HG02870 (cell line): ENCODE measurements around the gene FNBP1L.

ENCODE experiments used
- ATAC-seq: cut with Tn5 transposase; IDR thresholded peaks from one replicate; pipeline ENCODE4 v1.9.1; 2021; ENCODE audit warnings: mild to moderate bottlenecking, moderate library complexity; ENCODE audit not compliant: unreplicated experiment

The FNBP1L gene

DNA sequence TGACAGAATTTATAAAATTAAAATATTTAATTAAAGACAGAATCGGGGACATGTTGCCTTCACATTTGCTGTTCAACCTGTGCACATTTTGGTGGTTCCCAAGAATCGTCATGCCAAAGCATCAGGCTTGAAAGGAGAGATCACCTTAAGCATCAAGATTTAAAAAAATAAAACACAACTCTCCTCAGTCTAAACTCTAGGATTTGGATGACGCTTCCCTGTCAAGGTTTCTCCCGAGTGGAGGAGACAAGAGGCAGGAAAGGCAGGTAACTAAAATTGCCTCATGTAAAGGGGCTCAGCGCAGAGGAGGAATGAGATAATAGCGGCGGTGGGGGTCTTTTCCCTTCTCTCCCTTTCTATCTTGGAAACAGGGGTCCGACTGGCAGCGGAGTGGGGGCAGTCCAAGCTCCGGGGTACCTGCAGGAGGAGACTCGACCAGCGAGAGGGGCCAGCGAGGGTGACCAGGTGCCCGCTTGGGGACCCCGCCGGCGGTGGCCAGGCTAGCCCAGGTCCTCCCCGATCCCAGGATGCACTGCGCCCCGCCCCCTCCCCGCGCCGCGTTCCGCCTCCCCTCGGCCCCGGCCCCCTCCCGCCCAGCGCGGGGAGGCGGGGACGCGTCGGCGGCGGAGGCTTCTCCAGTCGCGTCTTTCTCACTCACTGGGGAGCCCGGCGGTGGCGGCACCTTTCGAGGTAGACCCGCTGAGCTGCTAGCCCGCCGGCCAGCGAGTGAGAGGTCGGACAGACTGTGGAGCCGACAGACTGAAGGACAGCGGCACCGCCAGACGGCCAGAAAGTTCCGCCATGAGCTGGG lies at the start of gene FNBP1L:
Gene FNBP1L (plus strand): TSS at position 638 of the 811 bp plus-strand sequence. CDS start 164 bp downstream, at position 802.
- ATAC-seq = no peak

DNA sequence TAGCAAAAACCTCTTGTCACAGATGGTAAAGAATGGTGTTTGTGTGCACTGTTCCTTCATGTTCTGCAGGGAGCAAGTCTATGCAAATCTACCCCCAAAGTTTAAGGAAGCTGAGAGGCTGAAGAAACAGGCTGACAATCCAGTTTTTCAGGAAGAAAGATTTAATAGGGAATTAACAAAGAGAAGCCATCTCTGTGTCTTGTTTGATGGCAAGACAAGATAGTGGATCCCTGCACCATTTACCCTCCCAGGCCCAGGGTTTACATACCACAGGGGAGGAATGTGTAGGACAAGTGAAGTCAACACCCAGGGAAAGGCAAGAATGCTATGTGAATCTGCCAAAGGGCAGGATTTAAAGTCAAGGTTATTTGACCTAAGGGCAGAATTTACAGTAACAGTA lies 48.1 kb upstream of the FNBP1L start:
- no peak for ATAC-seq

DNA sequence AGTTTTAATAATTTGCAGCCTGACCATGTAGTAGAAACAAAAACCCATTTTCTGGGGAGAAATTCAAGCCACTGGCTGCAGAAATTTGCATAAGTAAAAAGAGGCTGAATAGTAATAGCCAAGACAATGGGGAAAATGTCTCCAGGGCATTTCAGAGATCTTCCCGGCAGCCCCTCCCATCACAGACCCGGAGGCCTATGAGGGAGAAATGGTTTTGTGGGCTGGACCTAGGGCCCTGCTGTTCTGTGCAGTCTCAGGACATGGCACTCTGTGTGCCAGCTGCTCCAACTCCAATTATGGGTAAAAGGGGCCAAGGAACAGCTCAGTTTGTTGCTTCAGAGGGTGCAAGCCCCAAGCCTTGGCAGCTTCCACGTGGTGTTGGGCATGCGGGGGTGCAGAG lies 39.7 kb upstream of the FNBP1L start:
- no peak for ATAC-seq

DNA sequence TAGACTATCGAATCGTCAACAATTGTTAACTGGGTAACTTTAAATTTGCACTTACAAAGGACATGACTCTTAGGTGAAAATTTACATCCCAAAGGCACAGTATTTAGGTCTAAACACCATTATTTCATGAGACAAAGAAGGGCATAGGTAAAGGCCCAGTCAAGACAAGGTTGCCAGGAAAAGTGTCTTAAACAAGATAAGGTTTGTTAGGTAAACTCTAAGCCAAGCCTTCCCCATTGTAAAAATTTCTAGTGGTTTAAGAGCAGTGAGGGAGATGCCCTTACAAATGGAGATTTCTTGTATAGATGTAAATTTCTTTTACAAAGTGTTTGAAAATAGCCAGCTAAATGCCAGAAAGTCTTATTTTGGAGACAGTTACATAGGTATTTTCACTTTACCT lies 36.9 kb upstream of the FNBP1L start:
- no peak for ATAC-seq

DNA sequence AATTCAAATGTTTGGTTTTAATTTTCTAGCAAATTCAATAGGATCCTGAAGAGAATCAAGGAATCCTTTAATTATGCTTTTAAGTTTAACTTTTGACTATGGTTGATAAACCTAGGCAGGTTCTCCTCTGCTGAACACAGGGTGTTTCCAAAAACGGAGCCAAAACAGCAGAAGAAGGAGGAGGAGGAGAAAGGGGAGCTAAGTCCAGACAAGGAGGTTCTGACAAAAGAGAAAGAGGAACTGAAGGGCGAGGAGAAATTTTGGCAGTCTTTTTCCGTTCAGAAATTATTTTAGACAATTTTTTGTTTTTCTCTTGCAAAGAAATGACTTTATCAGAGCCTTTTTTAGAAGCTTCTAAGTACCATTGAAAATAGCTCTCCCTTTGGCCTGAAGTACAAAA lies 33.2 kb upstream of the FNBP1L start:
- no peak for ATAC-seq

DNA sequence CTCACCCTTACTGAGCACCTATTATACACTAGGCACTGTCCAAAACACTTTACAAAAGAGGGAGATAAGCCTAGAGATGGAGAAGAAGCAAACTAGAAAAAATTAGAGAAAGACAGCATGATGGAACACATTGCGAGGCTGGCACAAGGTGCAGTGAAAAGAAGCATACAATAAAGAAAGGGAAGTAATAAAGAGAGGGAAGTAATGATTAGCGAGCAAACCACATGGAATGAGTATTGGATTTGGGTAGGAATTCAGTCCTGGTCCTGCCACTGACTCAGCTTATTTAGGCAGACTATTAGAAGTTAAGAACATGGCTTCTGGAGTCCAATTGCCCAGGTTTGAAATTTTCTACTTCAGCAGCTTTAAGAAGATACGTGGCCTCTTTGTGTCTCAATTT lies 32.6 kb upstream of the FNBP1L start:
- no peak for ATAC-seq

DNA sequence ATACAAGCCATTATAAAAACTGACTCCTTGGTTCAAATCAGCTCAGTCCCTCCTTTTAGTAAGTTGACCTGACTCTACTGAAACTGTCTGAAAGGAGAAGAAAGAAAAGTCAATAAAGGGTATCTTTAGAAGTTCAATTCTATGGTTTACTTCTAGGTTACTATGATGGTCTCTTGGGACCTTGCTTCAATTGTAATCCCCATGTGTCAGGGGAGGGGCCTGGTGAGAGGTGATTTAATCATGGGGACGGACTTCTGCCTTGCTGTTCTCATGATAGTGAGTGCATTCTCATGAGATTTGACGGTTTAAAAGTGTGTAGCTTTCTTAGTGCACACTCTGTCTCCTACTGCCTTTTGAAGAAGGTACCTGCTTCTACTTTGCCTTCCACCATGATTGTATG lies 31.7 kb upstream of the FNBP1L start:
- no peak for ATAC-seq

DNA sequence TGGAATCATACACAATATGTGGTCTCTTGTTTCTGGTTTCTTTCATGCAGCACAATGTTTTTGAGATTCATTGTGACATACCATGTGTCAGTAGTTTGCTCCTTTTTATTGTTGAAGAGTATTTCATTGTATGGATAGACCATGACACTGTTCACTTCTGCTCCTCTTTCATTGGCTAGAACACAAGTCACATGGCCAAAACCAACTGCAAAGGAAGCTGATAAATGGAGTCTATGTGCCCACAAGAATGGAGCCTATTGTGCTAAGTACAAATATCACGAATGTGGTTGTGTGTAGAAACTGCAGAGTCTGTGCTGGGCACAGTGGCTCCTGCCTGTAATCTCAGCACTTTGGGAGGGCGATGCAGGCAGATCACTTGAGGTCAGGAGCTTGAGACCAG lies 28.6 kb upstream of the FNBP1L start:
- no peak for ATAC-seq

DNA sequence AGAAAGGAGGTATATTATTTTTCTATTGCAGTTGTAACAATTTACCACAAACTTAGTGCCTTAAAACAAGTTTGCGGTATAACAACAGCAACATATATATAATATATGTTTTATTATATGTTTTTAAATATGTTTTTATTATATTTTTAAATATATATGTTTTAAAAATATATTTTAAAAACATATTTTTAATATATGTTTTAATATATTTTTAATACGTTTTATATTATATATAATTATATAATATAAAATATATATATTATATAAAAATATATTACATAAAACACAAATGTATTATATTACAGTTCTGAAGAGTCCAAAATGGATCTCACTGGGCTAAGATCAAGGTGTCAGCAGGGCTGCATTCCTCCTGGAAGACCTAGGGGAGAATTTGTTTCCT lies 27.5 kb upstream of the FNBP1L start:
- ATAC-seq = no peak

DNA sequence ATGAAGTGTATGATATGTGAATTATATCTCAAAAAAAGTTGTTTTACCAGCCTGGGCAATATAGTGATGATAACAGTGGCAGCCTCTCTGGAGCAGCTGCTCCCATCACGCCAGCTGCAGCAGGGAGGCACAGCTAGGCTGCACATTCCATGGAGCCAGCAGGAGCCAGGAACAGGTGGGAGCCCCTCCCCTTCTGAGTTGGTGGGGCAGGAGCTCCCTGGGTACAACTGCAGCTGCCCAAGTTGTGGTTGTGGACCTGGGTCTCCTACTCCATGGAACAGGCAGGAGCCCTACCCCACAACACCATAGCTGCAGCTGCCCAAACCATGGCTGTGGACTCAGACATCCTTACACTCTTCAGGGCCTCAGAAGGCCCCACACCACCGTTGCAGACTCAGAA lies 21.7 kb upstream of the FNBP1L start:
- ATAC-seq = no peak

DNA sequence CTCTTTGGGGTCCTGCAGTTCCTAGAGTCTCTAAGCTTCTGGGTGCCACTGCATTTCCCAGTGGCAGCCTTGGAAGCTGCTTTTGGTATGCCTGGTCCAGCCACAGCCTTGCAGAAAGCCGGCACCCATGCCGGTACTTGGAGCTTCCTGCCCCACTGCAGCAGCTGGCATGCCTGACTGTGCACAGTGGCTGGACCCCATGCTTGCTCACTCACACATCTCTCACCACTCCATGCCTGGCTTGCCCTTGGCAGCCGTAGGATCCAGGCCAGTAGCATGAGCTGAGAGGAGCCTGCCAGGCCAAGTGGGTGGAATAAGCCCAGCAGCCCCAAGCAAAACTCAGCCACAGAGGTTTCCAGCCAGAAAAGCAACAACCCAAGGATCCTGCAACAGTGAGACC lies 20.3 kb upstream of the FNBP1L start:
- no peak for ATAC-seq

DNA sequence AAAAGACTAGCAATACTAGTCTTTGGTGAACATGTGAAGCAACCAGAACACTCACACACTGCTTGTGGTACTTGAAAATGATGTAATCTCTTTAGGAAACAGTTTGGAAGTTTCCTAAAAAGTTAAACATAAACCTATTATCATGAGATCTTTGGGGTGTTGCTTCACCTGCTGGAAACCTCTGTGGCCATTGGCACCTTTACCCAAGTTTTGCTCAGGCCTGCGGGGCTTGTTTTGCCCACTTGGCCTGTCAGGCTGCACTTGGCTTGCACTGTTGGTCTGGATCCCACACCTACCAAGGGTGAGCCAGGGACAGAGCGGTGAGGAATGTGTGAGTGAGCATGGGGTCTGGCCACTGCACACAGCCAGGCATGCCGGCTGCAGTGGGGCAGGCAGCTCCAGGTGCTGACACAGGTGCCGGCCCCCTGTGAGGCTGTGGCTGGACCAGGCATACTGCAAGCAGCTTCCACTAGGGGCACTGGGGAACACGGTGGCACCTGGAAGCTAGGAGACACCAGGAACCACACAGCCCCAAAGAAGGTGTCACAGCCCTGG lies 14.4 kb upstream of the FNBP1L start:
- no peak for ATAC-seq

DNA sequence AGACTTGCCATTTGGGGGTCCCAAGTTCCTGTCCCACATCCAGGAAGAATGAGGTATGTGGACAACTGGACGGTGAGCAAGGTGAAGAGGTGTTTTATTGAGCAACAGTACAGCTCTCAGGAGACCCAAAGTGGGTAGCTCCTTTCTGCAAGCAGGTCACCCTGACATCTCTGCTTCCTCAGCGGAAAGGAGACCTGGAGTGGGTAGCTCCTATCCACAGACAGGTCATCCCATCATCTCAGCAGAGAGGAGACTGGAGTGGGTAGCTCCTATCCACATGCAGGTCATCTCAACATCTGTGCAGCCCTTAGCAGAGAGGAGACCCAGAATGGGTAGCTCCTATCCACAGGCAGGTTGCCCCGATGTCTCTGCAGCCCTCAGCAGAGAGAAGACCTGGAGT lies 13.8 kb upstream of the FNBP1L start:
- no peak for ATAC-seq

DNA sequence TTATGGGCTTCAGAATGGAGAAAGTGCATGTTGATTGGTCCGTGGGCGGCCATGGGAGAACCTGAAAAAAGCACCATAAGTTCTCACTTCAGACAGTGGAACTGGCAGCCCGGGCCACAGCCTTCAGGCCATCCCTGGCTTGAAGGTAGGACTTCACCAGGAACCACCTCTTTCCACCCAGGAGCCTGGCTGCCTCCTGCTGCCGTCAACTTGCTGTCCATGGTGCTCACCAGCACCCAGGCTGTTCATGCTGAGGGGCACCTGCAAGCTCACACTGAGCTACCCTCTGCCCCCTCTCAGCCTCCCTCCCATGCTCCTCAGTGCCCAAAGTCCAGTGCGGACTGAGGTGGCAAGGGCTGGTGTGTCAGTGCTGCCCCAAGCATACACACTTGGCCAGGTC lies 12.9 kb upstream of the FNBP1L start:
- ATAC-seq = no peak

DNA sequence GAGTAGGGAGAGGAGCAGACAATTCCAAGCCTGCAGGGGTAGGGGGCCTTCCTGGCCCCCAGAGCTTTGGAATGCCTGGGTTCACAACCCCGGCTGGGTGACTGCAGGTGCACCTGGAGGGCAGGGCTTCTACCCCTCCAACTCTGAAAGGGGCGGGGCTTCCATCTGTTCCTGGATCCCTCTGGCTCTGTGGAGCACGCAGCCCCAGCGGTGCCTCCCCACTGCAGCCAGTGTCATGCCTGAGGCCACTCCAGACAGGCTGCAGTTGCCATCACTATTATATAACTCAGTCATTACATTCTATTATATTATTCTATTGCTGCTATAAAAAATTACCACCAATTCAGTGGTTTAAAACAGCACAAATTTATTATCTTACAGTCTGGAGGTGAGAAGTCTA lies 12.5 kb upstream of the FNBP1L start:
- no peak for ATAC-seq

DNA sequence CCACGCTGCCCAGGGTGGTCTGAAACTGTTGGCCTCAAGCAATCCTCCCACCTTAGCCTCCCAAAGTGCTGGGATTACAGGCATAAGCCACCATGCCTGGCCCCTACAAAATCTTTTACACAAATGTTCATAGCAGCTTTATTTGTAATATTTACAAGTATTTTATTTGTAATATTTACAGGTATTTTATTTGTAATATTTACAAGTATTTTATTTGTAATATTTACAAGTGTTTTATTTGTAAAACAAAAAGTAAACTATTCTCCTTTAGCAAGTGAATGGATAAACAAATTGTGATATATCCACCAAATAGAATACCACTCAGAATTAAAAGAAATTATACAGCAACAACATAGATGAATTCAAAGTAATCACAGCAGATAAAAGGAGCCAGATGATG lies 11.4 kb upstream of the FNBP1L start:
- ATAC-seq = no peak

DNA sequence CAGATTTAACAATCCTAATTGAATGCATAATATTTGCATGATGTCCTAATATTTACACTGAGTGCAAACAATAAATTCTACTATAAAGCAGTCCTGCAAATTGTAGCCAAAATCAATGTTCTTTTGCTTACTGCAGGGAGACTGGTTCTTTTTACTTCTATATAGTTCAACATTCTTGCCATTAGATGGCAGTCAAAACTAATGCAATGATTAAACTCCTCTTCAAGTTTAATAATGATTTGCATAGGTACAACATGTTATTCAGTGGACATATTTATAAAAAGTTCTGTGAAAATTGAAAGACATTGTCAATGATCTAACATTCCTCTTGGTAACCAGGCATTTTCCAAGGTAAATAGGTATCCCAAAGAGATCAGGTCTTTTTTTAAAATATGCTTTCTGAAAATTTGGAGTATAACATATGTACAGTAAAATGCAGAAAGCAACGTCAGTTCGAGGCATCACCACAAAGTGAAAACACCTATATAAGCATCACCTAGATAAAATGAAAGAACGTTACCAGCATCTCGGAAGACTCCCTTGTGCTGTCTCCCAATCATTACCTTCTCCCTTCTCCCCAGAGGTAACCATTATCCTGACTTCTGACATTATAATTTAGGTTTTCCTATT lies 9.8 kb upstream of the FNBP1L start:
- no peak for ATAC-seq

DNA sequence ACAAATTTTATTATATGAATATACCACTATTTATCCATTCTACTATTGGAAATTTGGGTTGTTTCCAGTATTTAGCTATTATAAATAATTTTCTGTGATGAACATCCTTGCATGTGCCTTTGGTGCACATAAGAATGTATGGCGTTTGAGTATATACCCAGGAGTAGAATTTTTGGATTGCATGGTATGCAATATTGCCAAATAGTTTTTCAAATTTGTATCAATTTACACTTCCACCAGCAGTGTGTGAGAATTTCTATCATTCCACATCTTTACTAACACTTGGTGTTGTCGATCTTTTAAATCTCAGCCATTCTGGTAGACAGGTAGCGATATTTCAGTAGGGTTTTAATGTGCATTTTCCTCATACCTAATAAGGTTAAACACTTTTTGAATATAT lies 9.2 kb upstream of the FNBP1L start:
- no peak for ATAC-seq

DNA sequence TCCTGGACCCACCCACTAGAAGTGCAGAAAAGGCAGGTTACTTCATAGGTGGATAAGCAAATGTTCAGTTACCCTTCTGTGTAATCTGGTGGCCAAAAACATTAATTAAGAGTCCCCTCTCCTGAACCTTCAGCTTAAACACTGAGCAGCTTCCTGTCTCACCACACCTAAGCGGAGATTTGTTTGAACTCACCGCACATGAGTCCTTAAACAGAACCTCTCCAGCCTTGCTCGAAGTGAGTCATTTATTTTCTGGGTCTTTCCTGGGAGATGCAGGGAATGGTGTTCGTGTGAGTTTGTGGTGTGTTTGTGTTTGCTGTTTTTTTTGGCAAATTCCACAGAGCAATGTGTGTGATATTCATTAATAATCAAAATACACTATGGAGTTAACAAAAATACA lies 7.6 kb upstream of the FNBP1L start:
- ATAC-seq = no peak

DNA sequence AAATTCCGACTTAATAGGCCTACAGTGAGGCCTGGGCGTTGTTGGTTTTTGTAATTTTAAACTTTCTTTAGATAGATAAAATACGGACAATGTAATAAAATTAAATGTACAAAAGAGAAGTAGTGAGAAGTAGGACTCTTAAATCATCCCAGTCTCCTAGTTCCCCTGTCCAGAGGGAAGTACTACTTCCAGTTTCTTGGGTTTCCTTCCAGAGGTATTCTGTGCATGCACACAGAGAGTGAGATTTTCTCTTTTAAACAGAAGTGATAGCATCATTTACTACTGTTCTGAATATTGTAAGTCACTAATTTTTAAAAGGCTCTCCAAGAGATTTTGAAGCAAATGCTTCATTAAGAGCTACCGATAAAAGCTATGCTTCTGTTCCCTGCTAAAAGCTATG lies 7.2 kb upstream of the FNBP1L start:
- ATAC-seq = no peak

DNA sequence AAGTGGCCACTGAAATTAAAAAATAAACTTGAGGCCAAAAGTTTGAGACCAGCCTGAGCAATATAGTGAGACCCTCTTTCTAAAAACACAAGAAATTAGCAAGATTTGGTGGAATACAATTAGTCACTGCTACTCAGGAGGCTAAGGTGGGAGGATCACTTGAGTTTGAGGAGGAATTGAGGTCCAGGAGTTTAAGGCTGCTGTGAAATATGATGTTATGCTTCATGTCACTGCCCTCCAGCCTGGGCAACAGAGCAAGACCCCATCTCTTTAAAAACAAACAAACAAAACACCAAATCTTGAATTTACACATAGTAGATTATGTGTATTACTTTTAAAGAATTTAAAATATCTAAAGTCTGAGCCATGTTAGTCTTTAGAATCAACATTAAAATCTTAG lies 6.3 kb upstream of the FNBP1L start:
- no peak for ATAC-seq

DNA sequence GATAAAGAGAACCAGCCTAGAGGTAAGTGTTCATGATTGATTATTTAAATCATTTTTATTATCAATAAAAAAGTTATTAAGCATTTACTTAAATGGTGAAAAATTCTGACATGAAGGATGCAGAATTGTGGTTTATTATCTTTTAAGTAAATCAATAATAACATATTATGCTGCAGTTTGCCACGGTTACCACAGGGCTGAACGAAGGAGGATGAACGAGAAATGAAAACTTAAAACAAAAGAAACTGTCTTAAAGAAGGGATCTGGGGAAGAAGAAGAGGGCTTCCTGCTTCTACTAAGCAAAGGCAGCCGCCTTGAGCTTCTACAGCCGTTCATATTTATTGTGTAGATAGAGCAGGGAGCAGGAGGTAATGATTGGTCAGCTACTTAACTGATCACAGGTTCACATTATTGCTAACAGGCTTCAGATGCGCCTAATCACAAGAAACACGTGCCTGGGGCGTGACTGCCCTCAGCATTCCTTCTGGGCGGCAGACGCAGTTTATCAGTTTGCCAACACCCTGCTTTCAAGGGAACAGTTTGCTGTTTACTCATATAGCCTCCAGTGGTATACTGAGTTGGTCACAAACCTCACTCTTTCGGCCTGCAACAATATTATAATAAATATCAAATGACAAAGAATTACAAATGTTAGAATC lies 5.8 kb upstream of the FNBP1L start:
- no peak for ATAC-seq
